K562 (cell line): ENCODE results near the gene TSHR. TPM values are rescaled to one million over a fixed set of nuclear protein-coding genes. Genes with fewer than 3 reads are reported as not detected.

ENCODE experiments used
- ATAC-seq: fragments of 200-7000 bp; cut with Tn5 transposase; 3 replicates; pipeline ENCODE4 v1.9.1; 2020; ENCODE audit warnings: moderate library complexity
- BruUV-seq: library from RNA; stranded (reverse); fragments of 400-500 nt; replicated peaks from 2 replicates; lab custom pipeline; 2021; lab: Mats Ljungman, UMichigan
- CTCF ChIA-PET: fragments of 300-600 bp; formaldehyde crosslinking; extraction: SDS; loops from one replicate; lab custom pipeline; 2021; ENCODE audit warnings: low intra/inter-chr PET ratio; lab: Yijun Ruan, JAX
- POLR2A ChIA-PET: fragments of 300-600, 350-650 bp; sonication (Branson Sonifier 250); formaldehyde crosslinking; extraction: SDS; loops from one replicate; lab custom pipeline; 2021; ENCODE audit warnings: antibody characterized with exemption, inconsistent platforms; lab: Yijun Ruan, JAX
- DNase-seq, 4 experiments: peaks; one replicate each; pipeline versions ENCODE4 v3.0.0 to v3.0.0-alpha.2; 2011 to 2018; ENCODE audit warnings: low spot score in 3 of 4, mixed read lengths in 3 of 4; ENCODE audit errors: extremely low read depth in 1 of 4
- FAIRE-seq: peaks from 2 replicates; lab custom pipeline; 2011; peaks lifted over from hg19 to GRCh38; lab: Jason Lieb, UNC
- H2AFZ ChIP-seq: 2 replicates; pipeline ENCODE4 v1.6.0; 2011; ENCODE audit warnings: low read depth, low read length, control low read depth, inconsistent platforms
- H3K27ac ChIP-seq: fragments of 200-600 bp; 3 replicates; pipeline ENCODE4 v1.8.0; 2011; ENCODE audit warnings: low read depth, mild to moderate bottlenecking, control low read depth, inconsistent platforms, low read length, moderate library complexity, mixed read lengths; ENCODE audit errors: extremely low read depth
- H3K27me3 ChIP-seq, 2 experiments: fragments of 300-600 bp in 1 of 2; 2 replicates in 1 of 2; 3 replicates in 1 of 2; pipeline versions ENCODE4 v1.6.0 to v1.8.0; 2011; ENCODE audit warnings: inconsistent platforms in 2 of 2, low read length in 2 of 2, mild to moderate bottlenecking in 1 of 2, mixed read lengths in 1 of 2, moderate library complexity in 1 of 2; ENCODE audit not compliant: control insufficient read depth in 2 of 2, insufficient read depth in 2 of 2
- H3K36me3 ChIP-seq: fragments of 300-600 bp; 3 replicates; pipeline ENCODE4 v1.8.0; 2011; ENCODE audit warnings: mild to moderate bottlenecking, low read length, inconsistent platforms; ENCODE audit not compliant: control insufficient read depth, insufficient read depth
- H3K4me1 ChIP-seq, 2 experiments: fragments of 200-600 bp in 1 of 2; replicated peaks in 1 of 2; 2 replicates in 1 of 2; 3 replicates in 1 of 2; pipeline versions ENCODE4 v1.5.1 to v1.8.0; 2011; ENCODE audit warnings: inconsistent platforms in 2 of 2, low read length in 2 of 2, mild to moderate bottlenecking in 1 of 2, mixed read lengths in 1 of 2, moderate library complexity in 1 of 2; ENCODE audit not compliant: control insufficient read depth in 2 of 2, insufficient read depth in 2 of 2
- H3K4me2 ChIP-seq: 2 replicates; pipeline ENCODE4 v1.6.1; 2011; ENCODE audit warnings: low read length, control low read depth, inconsistent platforms, mixed read lengths; ENCODE audit not compliant: insufficient read depth
- H3K4me3 ChIP-seq: fragments of 200-600 bp; sonication (generic), shearing (Covaris generic); 2 replicates; pipeline ENCODE4 v1.5.1; 2016; ENCODE audit warnings: control low read depth, inconsistent platforms
- H3K79me2 ChIP-seq: fragments of 200-600 bp; 3 replicates; pipeline ENCODE4 v1.8.0; 2011; ENCODE audit warnings: low read length, inconsistent platforms; ENCODE audit not compliant: control insufficient read depth, insufficient read depth
- H3K9ac ChIP-seq, 2 experiments: 2 replicates each; pipeline versions ENCODE4 v1.6.0 to v1.6.1; 2011; ENCODE audit warnings: low read depth in 2 of 2, low read length in 2 of 2, control low read depth in 1 of 2, inconsistent platforms in 1 of 2, mild to moderate bottlenecking in 1 of 2, mixed read lengths in 1 of 2; ENCODE audit not compliant: insufficient read depth in 1 of 2
- H3K9me1 ChIP-seq: one replicate; pipeline ENCODE4 v1.6.0; 2011; ENCODE audit warnings: inconsistent platforms, mild to moderate bottlenecking, low read length, moderate library complexity; ENCODE audit not compliant: control insufficient read depth, insufficient read depth
- H3K9me3 ChIP-seq: replicated peaks from 2 replicates; pipeline ENCODE4 v1.5.1; 2011; ENCODE audit warnings: low read depth, low read length, inconsistent platforms; ENCODE audit not compliant: control insufficient read depth, insufficient read depth
- H4K20me1 ChIP-seq: replicated peaks from 2 replicates; pipeline ENCODE4 v1.6.1; 2011; ENCODE audit warnings: low read length, inconsistent platforms, mixed read lengths; ENCODE audit not compliant: control insufficient read depth, insufficient read depth
- ARID3A ChIP-seq: IDR thresholded peaks from 2 replicates; pipeline ENCODE4 v1.6.1; 2012; ENCODE audit warnings: low read depth, low read length, improper control_type of control experiment, borderline replicate concordance
- CHAMP1 ChIP-seq: fragments of 450-650 bp; IDR thresholded peaks from 2 replicates; pipeline ENCODE4 v1.6.1; 2016; ENCODE audit warnings: mild to moderate bottlenecking
- ETS2 ChIP-seq: IDR thresholded peaks from 2 replicates; pipeline ENCODE4 v1.6.1; 2016; ENCODE audit warnings: borderline replicate concordance, missing genetic modification characterization, mild to moderate bottlenecking, moderate library complexity, missing compliant biosample characterization; ENCODE audit not compliant: poor library complexity, severe bottlenecking
- HLTF ChIP-seq: fragments of 450-650 bp; IDR thresholded peaks from 2 replicates; pipeline ENCODE4 v1.6.1; 2016
- KAT8 ChIP-seq: fragments of 450-650 bp; IDR thresholded peaks from 2 replicates; pipeline ENCODE4 v1.6.1; 2016; ENCODE audit warnings: low read depth, mild to moderate bottlenecking
- MAZ ChIP-seq, 2 experiments: fragments of 450-650 bp in 1 of 2; sonication (generic) in 1 of 2; formaldehyde crosslinking; IDR thresholded peaks in 1 of 2; conservative IDR thresholded peaks in 1 of 2; 2 replicates each; pipeline versions ENCODE4 v1.4.0 to v1.5.0; 2020; ENCODE audit warnings: mild to moderate bottlenecking in 1 of 2, missing genetic modification reagents in 1 of 2
- MTA3 ChIP-seq: fragments of 450-650 bp; formaldehyde crosslinking; IDR thresholded peaks from 2 replicates; pipeline ENCODE4 v1.6.1; 2017; ENCODE audit warnings: mild to moderate bottlenecking, borderline replicate concordance
- RAD21 ChIP-seq, 2 experiments: fragments of 250-450 bp in 1 of 2; fragments of 450-650 bp in 1 of 2; sonication (Bioruptor Pico) in 1 of 2; formaldehyde crosslinking in 1 of 2; IDR thresholded peaks in 1 of 2; conservative IDR thresholded peaks in 1 of 2; 2 replicates each; pipeline versions ENCODE4 v1.4.0 to v1.8.0; 2020 to 2022; ENCODE audit warnings: mild to moderate bottlenecking in 2 of 2, moderate library complexity in 1 of 2
- SAP30 ChIP-seq: fragments of 200-600 bp; sonication (generic); IDR thresholded peaks from 2 replicates; pipeline ENCODE4 v1.6.1; 2012; ENCODE audit warnings: borderline replicate concordance, low read depth, mild to moderate bottlenecking, moderate library complexity, low read length, control low read depth, inconsistent platforms; ENCODE audit not compliant: insufficient read depth, poor library complexity, severe bottlenecking
- ZNF511 ChIP-seq: sonication (generic); formaldehyde crosslinking; IDR thresholded peaks from 2 replicates; pipeline ENCODE4 v1.8.0; 2022; ENCODE audit warnings: mild to moderate bottlenecking, missing genetic modification reagents
- WGBS: fragments of 100-300 bp; shearing (Covaris generic); methylation state at CpG from one replicate; pipeline ENCODE4 v1.1.6; 2016; ENCODE audit warnings: low coverage, mixed read lengths; ENCODE audit not compliant: insufficient coverage; ENCODE audit errors: missing lambda C conversion rate; 5-methylcytosine and 5-hydroxymethylcytosine counted together
- in situ Hi-C: fragments of 300-500 bp; cut with MboI; formaldehyde crosslinking; loops from 4 replicates; pipeline ENCODE4 v1.15.0; 2018; ENCODE audit warnings: inconsistent platforms, mixed read lengths
- intact Hi-C: fragments of 100-400 bp; cut with micrococcal nuclease; formaldehyde crosslinking; loops from 2 replicates; pipeline ENCODE4 v1.14.2; 2022
- polyA plus RNA-seq, 8 experiments: library from polyadenylated mRNA; depleted of rRNA in 4 of 8; stranded (reverse) in 5 of 8; unstranded in 3 of 8; fragments of >200 nt; fragmentation: Nextera tagmentation in 2 of 8; fragmentation: Illumina TruSeq in 1 of 8; extraction: Ambion mirVana in 2 of 8; extraction: Trizol in 1 of 8; gene quantifications; 2 replicates each; pipeline versions ENCODE4 v1.2.1 to v1.2.3, GENCODE V29; 2011 to 2014; ENCODE audit warnings: inconsistent platforms in 1 of 8, missing spikeins in 1 of 8
- total RNA-seq, 7 experiments: library from RNA; depleted of rRNA in 6 of 7; stranded (reverse); fragments of >200 nt in 6 of 7; fragmentation: Illumina TruSeq in 2 of 7; extraction: Trizol in 2 of 7; gene quantifications; 2 replicates each; pipeline versions ENCODE4 v1.2.1 to v1.2.3, GENCODE V29; 2011 to 2021; ENCODE audit warnings: low replicate concordance in 1 of 7
- TF ChIP-seq, protein P1 (sequence below): fragments of 450-650 bp; formaldehyde crosslinking; IDR thresholded peaks from 2 replicates; pipeline ENCODE4 v1.4.0; 2020; ENCODE audit warnings: mild to moderate bottlenecking, moderate library complexity

Gene TSHR
- total and polyA plus RNA-seq, 9 of the 15 experiments (the other 6 are each of a cell fraction or from before 2014, with no cell fraction given) = 0.01 to 0.10 TPM; not detected in 7

GRCh38 chr14:81179631-81180030, 224.2 kb downstream of the TSHR start (continued):
- TF ChIP-seq ARID3A (no peak), MTA3 (no peak), HLTF (no peak), ETS2 (tag) (no peak)

DNA sequence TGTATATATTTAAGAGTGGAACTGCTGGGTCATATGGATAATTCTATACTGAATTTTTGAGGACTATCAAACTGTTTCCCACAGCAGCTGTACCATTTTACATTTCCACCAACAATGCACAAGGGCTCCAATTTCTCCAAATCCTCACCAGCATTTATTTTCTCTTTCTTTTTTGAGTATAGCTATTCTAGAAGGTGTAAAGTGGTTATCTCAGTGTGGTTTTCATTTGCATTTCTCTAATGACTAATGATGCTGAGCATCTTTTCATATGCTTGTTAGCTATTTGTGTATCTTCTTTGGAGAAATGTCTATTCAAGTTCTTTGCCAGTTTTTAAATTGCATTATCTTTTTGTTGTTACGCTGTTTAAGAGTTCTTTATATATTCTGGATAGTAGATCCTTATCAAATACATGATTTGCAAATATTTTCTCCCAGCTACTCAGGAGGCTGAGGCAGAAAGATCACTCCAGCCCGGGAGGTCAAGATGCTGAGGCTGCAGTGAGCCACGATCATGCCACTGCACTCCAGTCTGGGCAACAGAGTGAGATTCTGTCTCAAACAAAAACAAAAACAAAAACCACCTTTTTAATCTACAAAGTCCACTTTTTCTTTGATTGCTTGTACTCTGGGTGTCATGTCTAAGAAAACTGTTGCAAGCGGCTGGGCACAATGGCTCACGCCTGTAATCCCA, 232.6 kb downstream of the TSHR start:
- intact Hi-C loops = no loop called here
- Histone ChIP-seq H3K9ac (no peak overlapping the region), H2AFZ (no peak overlapping the region), H3K9me1 (no peaks in the 10 kb centered on the region), H3K27me3 (no peaks in the 10 kb centered on the region), H3K4me1 (no peaks in the 10 kb centered on the region), H4K20me1 (no peaks in the 10 kb centered on the region), H3K4me3 (no peak overlapping the region), H3K79me2 (peaks cover 26% of the 10 kb centered on the region; the same call in 2 of the 3 replicates), H3K36me3 (peaks cover 79% of the 10 kb centered on the region; the same call in 2 of the 3 replicates), H3K27ac (no peak overlapping the region), H3K9me3 (no peaks in the 10 kb centered on the region), H3K4me2 (no peak overlapping the region)
- DNase-seq = no peak
- in situ Hi-C loops = no loop called here
- no TSS peak for BruUV-seq
- ATAC-seq = no peak
- ChIA-PET CTCF (no interaction called here), POLR2A (interaction anchor here (0.6 kb wide), 1 partner anchor 123 kb away, joined by 6 read pairs; no protein-coding TSS in a partner anchor)
- FAIRE-seq = no peak
- 98% methylated on average over 5 of the region's 5 CpGs for WGBS
- TF ChIP-seq ZNF511 (CRISPR knock-in tag) (no peak), MAZ (CRISPR knock-in tag; conservative IDR thresholded peaks at IDR 0.05 in 1 of 2, IDR thresholded peaks at IDR 0.05 in 1 of 2) (no peak), CHAMP1 (no peak), SAP30 (no peak), RAD21 (CRISPR knock-in tag; conservative IDR thresholded peaks at IDR 0.05 in 1 of 2, IDR thresholded peaks at IDR 0.05 in 1 of 2) (no peak), KAT8 (no peak)
- TF ChIP-seq, protein P1, sequence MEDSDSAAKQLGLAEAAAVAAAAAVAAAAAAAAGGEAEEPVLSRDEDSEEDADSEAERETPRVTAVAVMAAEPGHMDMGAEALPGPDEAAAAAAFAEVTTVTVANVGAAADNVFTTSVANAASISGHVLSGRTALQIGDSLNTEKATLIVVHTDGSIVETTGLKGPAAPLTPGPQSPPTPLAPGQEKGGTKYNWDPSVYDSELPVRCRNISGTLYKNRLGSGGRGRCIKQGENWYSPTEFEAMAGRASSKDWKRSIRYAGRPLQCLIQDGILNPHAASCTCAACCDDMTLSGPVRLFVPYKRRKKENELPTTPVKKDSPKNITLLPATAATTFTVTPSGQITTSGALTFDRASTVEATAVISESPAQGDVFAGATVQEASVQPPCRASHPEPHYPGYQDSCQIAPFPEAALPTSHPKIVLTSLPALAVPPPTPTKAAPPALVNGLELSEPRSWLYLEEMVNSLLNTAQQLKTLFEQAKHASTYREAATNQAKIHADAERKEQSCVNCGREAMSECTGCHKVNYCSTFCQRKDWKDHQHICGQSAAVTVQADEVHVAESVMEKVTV = no peak
